HL-60 (cell line): ENCODE measurements around the gene GLYATL2.

Experiments used
- GABPA ChIP-seq: IDR thresholded peaks from 2 replicates; pipeline ENCODE4 v1.6.1; 2012; ENCODE audit warnings: low read depth
- POLR2AphosphoS5 ChIP-seq: IDR thresholded peaks from 2 replicates; pipeline ENCODE4 v1.6.1; 2012; ENCODE audit warnings: low read depth
- REST ChIP-seq: IDR thresholded peaks from 2 replicates; pipeline ENCODE4 v1.6.1; 2012; ENCODE audit warnings: low read depth; ENCODE audit not compliant: insufficient replicate concordance
- SPI1 ChIP-seq: IDR thresholded peaks from 2 replicates; pipeline ENCODE4 v1.6.1; 2012; ENCODE audit warnings: low read depth, mild to moderate bottlenecking, borderline replicate concordance
- TF ChIP-seq, protein P1 (sequence below): IDR thresholded peaks from one replicate; pipeline ENCODE4 v1.5.1; 2011; ENCODE audit warnings: low read length, control low read depth, inconsistent platforms; ENCODE audit not compliant: insufficient read depth

DNA sequence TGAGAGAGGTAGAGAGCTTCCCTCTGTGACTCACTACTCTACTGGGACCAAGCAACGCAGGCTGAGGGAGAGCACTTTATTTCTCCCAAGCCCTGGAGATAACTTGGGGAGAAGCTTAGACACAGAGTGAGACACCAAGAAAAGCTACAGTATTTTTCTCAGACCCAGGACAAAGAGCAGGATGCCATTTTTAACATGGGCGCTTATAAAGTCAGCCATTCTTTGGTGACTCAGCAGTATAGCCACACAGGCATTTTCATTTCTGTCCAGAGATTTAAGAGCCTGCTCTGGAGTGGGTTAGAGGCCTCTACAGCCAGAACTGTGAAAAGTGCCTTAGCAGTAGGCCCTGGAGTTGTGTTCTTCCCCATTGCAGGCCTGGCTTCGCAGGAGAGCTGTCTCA lies 57.8 kb downstream of the GLYATL2 start:
- no peak for TF ChIP-seq POLR2AphosphoS5
- TF ChIP-seq, protein P1, sequence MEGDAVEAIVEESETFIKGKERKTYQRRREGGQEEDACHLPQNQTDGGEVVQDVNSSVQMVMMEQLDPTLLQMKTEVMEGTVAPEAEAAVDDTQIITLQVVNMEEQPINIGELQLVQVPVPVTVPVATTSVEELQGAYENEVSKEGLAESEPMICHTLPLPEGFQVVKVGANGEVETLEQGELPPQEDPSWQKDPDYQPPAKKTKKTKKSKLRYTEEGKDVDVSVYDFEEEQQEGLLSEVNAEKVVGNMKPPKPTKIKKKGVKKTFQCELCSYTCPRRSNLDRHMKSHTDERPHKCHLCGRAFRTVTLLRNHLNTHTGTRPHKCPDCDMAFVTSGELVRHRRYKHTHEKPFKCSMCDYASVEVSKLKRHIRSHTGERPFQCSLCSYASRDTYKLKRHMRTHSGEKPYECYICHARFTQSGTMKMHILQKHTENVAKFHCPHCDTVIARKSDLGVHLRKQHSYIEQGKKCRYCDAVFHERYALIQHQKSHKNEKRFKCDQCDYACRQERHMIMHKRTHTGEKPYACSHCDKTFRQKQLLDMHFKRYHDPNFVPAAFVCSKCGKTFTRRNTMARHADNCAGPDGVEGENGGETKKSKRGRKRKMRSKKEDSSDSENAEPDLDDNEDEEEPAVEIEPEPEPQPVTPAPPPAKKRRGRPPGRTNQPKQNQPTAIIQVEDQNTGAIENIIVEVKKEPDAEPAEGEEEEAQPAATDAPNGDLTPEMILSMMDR, result no peak
- TF ChIP-seq REST, result no peak
- TF ChIP-seq GABPA, result no peak
- TF ChIP-seq SPI1, result no peak
